H4 (cell line): Measurements from ENCODE around the gene FTCD. TPM values are rescaled to one million over a fixed set of nuclear protein-coding genes. Genes with fewer than 3 reads are reported as not detected.
A peak's percentile ranks its signal among the peaks of the same experiment; 100 is the strongest.
"Not testable (repeated sequence)": the region's sequence is repeated elsewhere in the genome, so short reads cannot be mapped to it uniquely, and the experiment has no call there.

Experiments used
- DNase-seq: peaks from one replicate; pipeline ENCODE4 v3.0.0-alpha.2; 2015; ENCODE audit warnings: low spot score
- total RNA-seq: library from RNA; depleted of rRNA; stranded (reverse); fragments of >200 nt; shearing (Covaris generic); gene quantifications from 2 replicates; pipeline ENCODE4 v1.2.3, GENCODE V29; 2014

The FTCD gene
- total RNA-seq, 1 experiment from 2014 or later, result 0.41 TPM

- DNase-seq, result no peak
Measured at GRCh38 chr21:46111857-46112724, 43.3 kb downstream of the FTCD start.

GRCh38 chr21:46111193-46111571 lies 44.2 kb downstream of the FTCD start:
- no peak for DNase-seq

GRCh38 chr21:46110499-46111192 lies 44.7 kb downstream of the FTCD start:
- no peak for DNase-seq

- DNase-seq, result no peak
Measured at GRCh38 chr21:46109313-46110221, 45.8 kb downstream of the FTCD start.

- DNase-seq, result no peak
Measured at GRCh38 chr21:46108827-46109312, 46.5 kb downstream of the FTCD start.

- DNase-seq, result not testable (repeated sequence)
Measured at GRCh38 chr21:46107376-46107775, 48.0 kb downstream of the FTCD start.

GRCh38 chr21:46104104-46104503 lies 51.3 kb downstream of the FTCD start:
- no peak for DNase-seq

- DNase-seq, result no peak
Measured at GRCh38 chr21:46100906-46101305, 54.5 kb downstream of the FTCD start.

GRCh38 chr21:46100426-46100825 lies 55.0 kb downstream of the FTCD start:
- no peak for DNase-seq

GRCh38 chr21:46100020-46100419 lies 55.4 kb downstream of the FTCD start:
- DNase-seq, result no peak

GRCh38 chr21:46099476-46099875 lies 55.9 kb downstream of the FTCD start:
- no peak for DNase-seq

GRCh38 chr21:46098303-46099141 lies 56.9 kb downstream of the FTCD start:
- DNase-seq, result no peak

- DNase-seq, result no peak
Measured at GRCh38 chr21:46097336-46098293, 57.8 kb downstream of the FTCD start, which contains the start of gene COL6A2. COL6A2 (plus strand) TSS chr21:46098112.

GRCh38 chr21:46096596-46097335 lies 58.6 kb downstream of the FTCD start:
- DNase-seq, result no peak

GRCh38 chr21:46095814-46096595 lies 59.4 kb downstream of the FTCD start:
- DNase-seq, result no peak

GRCh38 chr21:46095083-46095719 lies 60.2 kb downstream of the FTCD start:
- no peak for DNase-seq

GRCh38 chr21:46094401-46095082 lies 60.8 kb downstream of the FTCD start:
- peak; percentile 2 for DNase-seq
